HUES6 (cell line): ENCODE measurements around the gene TRAK2.

Source experiments
- H3K27ac ChIP-seq: 2 replicates; pipeline ENCODE4 v1.7.0; 2013; ENCODE audit warnings: low read depth, mild to moderate bottlenecking, low read length, inconsistent platforms
- H3K27me3 ChIP-seq: 2 replicates; pipeline ENCODE4 v1.6.1; 2013; ENCODE audit warnings: low read length; ENCODE audit not compliant: control insufficient read depth, insufficient read depth
- H3K36me3 ChIP-seq: 2 replicates; pipeline ENCODE4 v1.6.1; 2013; ENCODE audit warnings: low read length; ENCODE audit not compliant: control insufficient read depth, insufficient read depth
- H3K4me1 ChIP-seq: 2 replicates; pipeline ENCODE4 v1.6.1; 2013; ENCODE audit warnings: low read length; ENCODE audit not compliant: control insufficient read depth, insufficient read depth
- H3K4me3 ChIP-seq: 2 replicates; pipeline ENCODE4 v1.5.1; 2013; ENCODE audit warnings: low read depth, low read length
- H3K9ac ChIP-seq: one replicate; pipeline ENCODE4 v1.6.1; 2013; ENCODE audit warnings: mild to moderate bottlenecking, low read length
- H3K9me3 ChIP-seq: 2 replicates; pipeline ENCODE4 v1.6.1; 2013; ENCODE audit warnings: low read depth, low read length; ENCODE audit not compliant: control insufficient read depth, insufficient read depth

Gene TRAK2

DNA sequence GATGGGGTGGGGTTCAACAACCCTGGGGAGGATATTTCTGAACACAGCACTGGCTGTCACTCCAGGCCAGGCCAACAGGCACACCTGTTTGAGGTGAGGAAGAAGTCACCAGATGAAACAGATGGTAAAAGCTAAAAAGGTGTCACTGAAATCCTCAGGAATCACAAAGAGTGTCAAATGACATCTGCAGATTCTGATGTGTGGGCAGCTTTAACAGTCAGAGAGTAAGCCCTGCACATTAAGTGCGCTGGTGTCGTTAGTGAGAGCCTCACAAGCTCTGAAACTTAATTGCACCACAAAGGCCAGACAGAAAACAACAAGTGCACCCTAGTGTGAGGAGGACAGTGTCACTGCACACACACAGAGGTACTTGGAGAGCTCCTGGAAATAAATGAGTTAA, 107.7 kb downstream of the TRAK2 start:
- H3K9ac ChIP-seq: no peak overlapping the region
- no peak overlapping the region for H3K4me3 ChIP-seq
- no peaks in the 10 kb centered on the region for H3K36me3 ChIP-seq
- H3K4me1 ChIP-seq: no peaks in the 10 kb centered on the region; the same call in 1 of the 2 replicates
- no peaks in the 10 kb centered on the region for H3K27me3 ChIP-seq
- H3K9me3 ChIP-seq: no peaks in the 10 kb centered on the region
- no peak overlapping the region for H3K27ac ChIP-seq

DNA sequence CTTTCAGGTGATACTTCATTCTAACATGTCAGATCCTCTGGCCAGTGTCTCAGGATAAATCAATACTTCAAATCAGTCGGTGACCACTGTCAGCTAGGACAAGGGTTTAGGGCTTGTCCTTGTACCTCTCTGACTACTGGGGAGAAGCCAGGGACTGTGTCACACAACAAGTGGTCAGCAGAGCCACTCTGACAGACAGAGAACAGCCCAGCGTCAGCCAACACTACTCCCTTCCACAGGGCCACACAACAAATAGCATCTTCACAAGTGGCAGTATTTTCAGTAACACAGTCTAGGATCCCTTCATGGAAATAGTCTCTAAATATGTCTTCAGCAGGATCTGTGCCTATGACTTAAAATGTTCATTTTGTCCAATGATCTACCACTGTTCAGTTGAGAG, 108.3 kb downstream of the TRAK2 start:
- Histone ChIP-seq H3K4me1 (no peaks in the 10 kb centered on the region; the same call in 1 of the 2 replicates), H3K36me3 (no peaks in the 10 kb centered on the region), H3K27ac (no peak overlapping the region), H3K27me3 (no peaks in the 10 kb centered on the region), H3K9ac (no peak overlapping the region), H3K9me3 (no peaks in the 10 kb centered on the region), H3K4me3 (no peak overlapping the region)

DNA sequence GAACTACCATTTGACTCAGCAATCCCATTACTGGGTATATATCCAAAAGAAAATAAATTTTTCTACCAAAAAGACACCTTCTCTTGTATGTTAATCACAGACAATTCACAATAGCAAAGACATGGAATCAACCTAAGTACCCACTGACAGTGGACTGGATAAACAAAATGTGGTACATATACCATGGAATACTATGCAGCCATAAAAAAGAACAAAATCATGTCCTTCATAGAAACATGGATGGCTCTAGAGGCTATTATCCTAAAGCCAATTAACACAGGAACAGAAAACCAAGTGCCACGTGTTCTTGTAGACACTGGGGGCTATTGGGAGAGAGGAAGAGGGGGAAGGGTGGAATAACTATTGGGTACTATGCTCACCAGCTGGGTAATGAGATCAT, 121.8 kb downstream of the TRAK2 start:
- H3K9me3 ChIP-seq: 0 out of 2 replicates have a peak, but pooled peaks cover 2% of the 10 kb centered on the region
- no peak overlapping the region for H3K9ac ChIP-seq
- no peak overlapping the region for H3K4me3 ChIP-seq

DNA sequence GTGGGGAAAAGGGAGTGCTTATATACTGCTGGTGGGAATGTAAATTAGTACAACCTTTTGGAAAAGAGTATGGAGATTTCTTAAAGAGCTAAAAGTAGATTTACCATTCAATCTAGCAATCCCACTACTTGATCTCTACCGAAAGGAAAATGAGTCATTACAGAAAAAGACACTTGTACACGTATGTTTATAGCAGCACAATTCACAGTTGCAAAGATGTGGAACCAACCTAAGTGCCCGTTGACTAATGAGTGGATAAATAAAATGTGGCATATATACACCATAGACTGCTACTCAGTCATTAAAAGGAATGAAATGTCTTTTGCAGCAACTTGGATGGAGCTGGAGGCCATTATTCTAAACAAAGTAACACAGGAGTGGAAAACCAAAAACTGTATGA, 123.6 kb downstream of the TRAK2 start:
- Histone ChIP-seq H3K36me3 (no peaks in the 10 kb centered on the region), H3K9me3 (0 out of 2 replicates have a peak, but pooled peaks cover 4% of the 10 kb centered on the region), H3K4me3 (no peak overlapping the region), H3K27me3 (no peaks in the 10 kb centered on the region), H3K27ac (no peak overlapping the region), H3K9ac (no peak overlapping the region), H3K4me1 (no peaks in the 10 kb centered on the region)

More for the DNA sequence above, 121.8 kb downstream of the TRAK2 start:
- H3K4me1 ChIP-seq: no peaks in the 10 kb centered on the region
- H3K27ac ChIP-seq: no peak overlapping the region
- no peaks in the 10 kb centered on the region for H3K36me3 ChIP-seq
- H3K27me3 ChIP-seq: no peaks in the 10 kb centered on the region
